Chondrocyte (in vitro differentiated cells): ENCODE data around the gene PRPF40A. TPM values are rescaled to one million over a fixed set of nuclear protein-coding genes. Genes with fewer than 3 reads are reported as not detected.
A peak's percentile ranks its signal among the peaks of the same experiment; 100 is the strongest.

Experiments used
- DNase-seq: peaks from one replicate; pipeline ENCODE4 v3.0.0; 2021; ENCODE audit warnings: mixed read lengths, low spot score
- H3K27ac Mint-ChIP-seq: one replicate; pipeline ENCODE4 v1.8.0; 2021; ENCODE audit warnings: mild to moderate bottlenecking, moderate library complexity, mixed read lengths; ENCODE audit not compliant: unreplicated experiment
- H3K27me3 Mint-ChIP-seq: 2 replicates; pipeline ENCODE4 v1.8.0; 2021; ENCODE audit warnings: low read depth, mixed read lengths
- H3K36me3 Mint-ChIP-seq: 2 replicates; pipeline ENCODE4 v1.8.0; 2021; ENCODE audit warnings: low read depth, mixed read lengths
- H3K4me1 Mint-ChIP-seq: 2 replicates; pipeline ENCODE4 v1.8.0; 2021; ENCODE audit warnings: low read depth, mild to moderate bottlenecking, mixed read lengths
- H3K4me3 Mint-ChIP-seq: one replicate; pipeline ENCODE4 v1.8.0; 2021; ENCODE audit warnings: mild to moderate bottlenecking, moderate library complexity, mixed read lengths; ENCODE audit not compliant: unreplicated experiment
- H3K9me3 Mint-ChIP-seq: 2 replicates; pipeline ENCODE4 v1.8.0; 2021; ENCODE audit warnings: low read depth, mixed read lengths
- CTCF ChIP-seq: fragments of 200-600 bp; sonication (generic); IDR thresholded peaks from 2 replicates; pipeline ENCODE4 v1.5.0; 2021; ENCODE audit warnings: antibody characterized with exemption, mild to moderate bottlenecking, moderate library complexity
- total RNA-seq: library from RNA; stranded (reverse); gene quantifications from 3 replicates; pipeline ENCODE4 v1.2.1, GENCODE V29; 2021

PRPF40A gene
- total RNA-seq, 1 donor from 2014 or later = 67.6 TPM

- H3K27ac Mint-ChIP-seq = no peak overlapping the region
- no peak for DNase-seq
- H3K27me3 Mint-ChIP-seq = no peaks in the 10 kb centered on the region
- TF ChIP-seq CTCF = no peak
- H3K36me3 Mint-ChIP-seq = peaks cover 8% of the 10 kb centered on the region
- H3K9me3 Mint-ChIP-seq = no peaks in the 10 kb centered on the region
- no peak overlapping the region for H3K4me3 Mint-ChIP-seq
- H3K4me1 Mint-ChIP-seq = peaks cover 9% of the 10 kb centered on the region
These were observed 10.7 kb downstream of the PRPF40A start for GRCh38 chr2:152706477-152707021.

GRCh38 chr2:152701198-152701597, 16.1 kb downstream of the PRPF40A start:
- no peak for TF ChIP-seq CTCF
- DNase-seq = no peak
- Mint-ChIP-seq H3K4me3 (no peak overlapping the region), H3K27ac (peak overlapping the region; percentile 59), H3K9me3 (no peaks in the 10 kb centered on the region), H3K36me3 (peaks cover 3% of the 10 kb centered on the region), H3K4me1 (peaks cover 22% of the 10 kb centered on the region), H3K27me3 (no peaks in the 10 kb centered on the region)

- no peak for DNase-seq
- no peaks in the 10 kb centered on the region for H3K36me3 Mint-ChIP-seq
- no peaks in the 10 kb centered on the region for H3K27me3 Mint-ChIP-seq
- H3K4me1 Mint-ChIP-seq = peaks cover 33% of the 10 kb centered on the region
- no peaks in the 10 kb centered on the region for H3K9me3 Mint-ChIP-seq
- H3K27ac Mint-ChIP-seq = peak overlapping the region; percentile 62
- no peak overlapping the region for H3K4me3 Mint-ChIP-seq
- no peak for TF ChIP-seq CTCF
These were observed 20.8 kb downstream of the PRPF40A start for GRCh38 chr2:152696476-152696875.

GRCh38 chr2:152695763-152696162, 21.5 kb downstream of the PRPF40A start:
- Mint-ChIP-seq H3K36me3 (no peaks in the 10 kb centered on the region), H3K27ac (peak overlapping the region; percentile 69), H3K4me1 (peaks cover 33% of the 10 kb centered on the region), H3K27me3 (no peaks in the 10 kb centered on the region), H3K4me3 (no peak overlapping the region), H3K9me3 (no peaks in the 10 kb centered on the region)
- no peak for DNase-seq
- TF ChIP-seq CTCF = no peak

- no peaks in the 10 kb centered on the region for H3K27me3 Mint-ChIP-seq
- no peak for TF ChIP-seq CTCF
- peaks cover 33% of the 10 kb centered on the region for H3K4me1 Mint-ChIP-seq
- peak overlapping the region; percentile 99 for H3K27ac Mint-ChIP-seq
- no peak for DNase-seq
- peaks cover 2% of the 10 kb centered on the region for H3K36me3 Mint-ChIP-seq
- H3K4me3 Mint-ChIP-seq = peak overlapping the region; percentile 74
- H3K9me3 Mint-ChIP-seq = no peaks in the 10 kb centered on the region
These were observed 23.1 kb downstream of the PRPF40A start for GRCh38 chr2:152694161-152694661.
